Hepatic stellate cell (primary cell): ENCODE measurements around the gene SLC10A6.
"Not testable (repeated sequence)": the region's sequence is repeated elsewhere in the genome, so short reads cannot be mapped to it uniquely, and the experiment has no call there.

Experiments used
- DNase-seq: peaks from one replicate; pipeline ENCODE4 v3.0.0; 2011; ENCODE audit warnings: low spot score

SLC10A6 gene, protein sequence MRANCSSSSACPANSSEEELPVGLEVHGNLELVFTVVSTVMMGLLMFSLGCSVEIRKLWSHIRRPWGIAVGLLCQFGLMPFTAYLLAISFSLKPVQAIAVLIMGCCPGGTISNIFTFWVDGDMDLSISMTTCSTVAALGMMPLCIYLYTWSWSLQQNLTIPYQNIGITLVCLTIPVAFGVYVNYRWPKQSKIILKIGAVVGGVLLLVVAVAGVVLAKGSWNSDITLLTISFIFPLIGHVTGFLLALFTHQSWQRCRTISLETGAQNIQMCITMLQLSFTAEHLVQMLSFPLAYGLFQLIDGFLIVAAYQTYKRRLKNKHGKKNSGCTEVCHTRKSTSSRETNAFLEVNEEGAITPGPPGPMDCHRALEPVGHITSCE

DNA sequence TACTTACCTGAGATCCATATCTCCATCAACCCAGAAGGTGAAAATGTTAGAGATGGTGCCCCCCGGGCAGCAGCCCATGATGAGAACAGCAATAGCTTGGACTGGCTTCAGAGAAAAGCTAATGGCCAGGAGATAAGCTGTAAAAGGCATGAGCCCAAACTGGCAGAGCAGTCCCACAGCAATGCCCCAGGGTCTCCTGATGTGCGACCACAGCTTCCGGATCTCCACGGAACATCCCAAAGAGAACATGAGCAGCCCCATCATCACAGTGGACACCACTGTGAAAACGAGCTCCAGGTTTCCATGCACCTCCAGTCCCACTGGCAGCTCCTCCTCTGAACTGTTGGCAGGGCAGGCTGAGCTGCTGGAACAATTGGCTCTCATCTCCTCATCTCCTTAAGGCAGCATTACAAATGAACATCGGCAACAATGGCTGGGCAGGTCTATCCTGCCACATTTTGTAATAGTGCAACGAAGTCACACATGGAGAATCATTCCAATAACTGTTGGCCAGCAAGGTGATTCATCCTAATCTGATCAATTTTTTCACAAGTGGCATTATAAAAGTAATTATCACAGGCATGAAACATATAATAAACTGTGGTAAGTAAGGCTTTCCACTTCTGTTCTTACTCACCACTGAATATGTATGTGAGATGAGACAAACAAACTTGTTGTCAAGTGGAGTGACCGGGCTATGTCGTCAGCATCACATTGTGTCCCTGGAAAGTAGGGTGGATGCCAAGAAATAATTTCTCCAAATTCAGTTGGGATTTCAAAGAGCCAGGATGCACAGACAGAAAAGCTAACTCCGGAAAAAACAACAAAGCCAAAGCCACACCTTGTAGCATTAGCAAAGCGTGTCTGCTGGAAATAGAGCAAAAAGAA, at the start of gene SLC10A6:
TSS of gene SLC10A6 (minus strand) at position 653 of the 888 bp plus-strand sequence. CDS start at position 384, 269 bp downstream.
- no peak for DNase-seq

DNA sequence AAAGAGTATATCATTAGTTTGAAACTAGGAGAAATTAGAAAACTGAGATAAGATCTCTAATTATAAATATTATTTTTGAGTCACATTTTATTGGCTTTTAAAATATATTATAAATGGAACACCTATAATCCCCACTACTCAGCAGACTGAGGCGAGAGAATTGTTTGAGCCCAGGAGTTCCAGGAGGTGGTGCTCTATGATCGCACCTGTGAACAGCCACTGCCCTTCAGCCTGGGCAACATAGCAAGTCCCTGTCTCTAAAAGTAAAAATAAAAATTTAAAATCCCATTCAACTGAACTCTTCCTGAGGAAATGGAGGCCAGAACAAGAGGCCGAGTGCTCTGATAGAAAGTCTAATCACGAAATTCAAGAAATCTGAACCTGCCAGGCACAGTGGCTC, 49.4 kb upstream of the SLC10A6 start:
- DNase-seq, result no peak

DNA sequence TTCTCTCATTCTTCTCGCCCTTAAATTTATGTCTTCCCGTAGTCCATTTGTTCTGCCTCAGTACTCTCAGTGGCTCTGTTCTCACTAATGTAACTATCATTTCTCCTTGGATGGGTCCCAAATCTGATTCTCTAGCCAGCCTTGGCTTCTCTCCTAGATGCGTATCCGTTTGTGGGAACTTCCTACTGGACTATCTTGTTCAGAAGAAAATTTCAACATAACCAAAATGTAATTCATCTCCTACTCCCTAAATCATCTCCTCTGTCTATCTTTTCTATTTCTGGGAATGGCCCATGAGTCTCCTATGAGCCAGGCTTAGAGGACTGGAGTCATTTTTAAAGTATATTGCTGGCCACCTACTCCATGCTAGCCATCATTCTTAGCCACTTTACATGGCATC, 47.4 kb upstream of the SLC10A6 start:
- DNase-seq, result no peak

DNA sequence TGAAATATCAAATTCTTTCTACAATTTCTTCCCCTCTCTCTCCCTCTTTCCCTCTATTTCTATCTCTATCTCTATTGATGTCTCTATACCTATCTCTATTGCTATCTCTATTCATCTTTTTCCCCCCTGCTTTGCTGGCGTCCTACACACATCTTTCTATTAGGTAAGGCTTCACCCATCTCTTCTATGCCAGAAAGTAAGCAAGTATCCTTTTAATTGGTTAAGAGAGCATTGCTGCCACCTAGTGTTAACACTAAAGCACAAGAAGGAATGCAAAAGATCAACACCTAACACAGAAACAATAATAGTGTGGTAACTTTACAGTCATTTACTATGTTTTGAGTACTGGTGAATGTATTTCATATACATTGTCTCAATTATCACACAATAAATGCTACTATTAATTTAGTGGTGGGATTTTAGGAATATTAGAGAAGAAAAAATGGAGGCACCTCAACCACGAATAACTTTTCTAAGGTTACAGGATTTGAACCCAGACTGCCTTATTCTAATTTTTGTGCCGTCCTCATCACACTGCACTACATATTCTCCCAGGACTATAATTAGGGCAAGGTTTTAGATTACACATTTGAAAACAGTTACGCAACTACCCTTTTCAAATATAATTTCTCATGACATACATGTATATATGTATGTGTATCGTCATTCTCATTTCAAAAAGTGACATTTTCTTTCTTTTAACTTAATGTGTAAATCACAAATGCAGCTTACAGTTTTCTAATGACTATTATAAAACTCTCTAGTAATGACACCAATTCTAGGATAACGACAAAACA, 46.7 kb upstream of the SLC10A6 start:
- DNase-seq, result peak; percentile 41

GRCh38 chr4:86894455-86894854, 45.3 kb upstream of the SLC10A6 start:
- peak; percentile 11 for DNase-seq

DNA sequence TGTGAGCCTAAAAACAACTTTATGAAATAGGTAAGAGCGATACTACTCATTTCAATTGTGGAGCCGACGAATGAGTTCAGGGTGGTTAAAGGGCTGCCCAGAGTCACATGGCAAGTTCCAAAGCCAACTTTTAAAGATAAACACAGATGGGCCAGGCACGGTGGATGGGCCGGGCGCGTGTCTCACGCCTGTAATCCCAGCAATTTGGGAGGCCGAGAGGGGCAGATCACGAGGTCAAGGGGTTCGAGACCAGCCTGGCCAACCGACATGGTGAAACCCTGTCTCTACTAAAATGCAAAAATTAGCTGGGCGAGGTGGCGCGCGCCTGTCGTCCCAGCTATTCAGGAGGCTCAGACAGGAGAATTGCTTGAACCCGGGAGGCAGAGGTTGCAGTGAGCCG, 44.0 kb upstream of the SLC10A6 start:
- DNase-seq, result no peak

GRCh38 chr4:86892636-86892960, 43.4 kb upstream of the SLC10A6 start:
- no peak for DNase-seq

- peak; percentile 38 for DNase-seq
Measured at GRCh38 chr4:86891762-86892635, 42.8 kb upstream of the SLC10A6 start, which contains the start of gene C4orf36. Gene C4orf36 (minus strand): TSS chr4:86892422. CDS start chr4:86891520, 902 bp downstream.

GRCh38 chr4:86890790-86891189, 41.6 kb upstream of the SLC10A6 start:
- DNase-seq, result no peak

- no peak for DNase-seq
Measured at GRCh38 chr4:86879641-86880040, 30.5 kb upstream of the SLC10A6 start.

DNA sequence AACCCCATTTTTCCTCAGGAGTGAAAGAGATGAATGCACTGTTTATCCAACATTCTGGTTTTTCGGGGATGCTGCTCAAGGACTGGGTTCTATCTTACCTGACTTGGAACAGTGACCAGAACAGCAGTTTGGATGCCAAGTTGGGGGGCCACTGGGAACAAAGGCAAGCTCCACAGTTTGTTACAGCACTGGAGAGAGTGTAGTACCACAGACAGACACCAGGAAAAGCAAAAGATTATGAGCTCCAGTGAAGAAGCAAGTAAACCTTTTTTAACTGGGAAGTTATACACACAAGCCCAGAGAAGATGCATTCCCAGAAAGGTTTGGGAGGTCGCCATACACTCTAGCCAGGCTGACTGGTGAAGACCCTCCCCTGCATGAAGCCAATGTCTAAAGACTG, 29.5 kb upstream of the SLC10A6 start:
- DNase-seq, result no peak

- DNase-seq, result no peak
Measured at GRCh38 chr4:86876894-86877685, 27.9 kb upstream of the SLC10A6 start.

GRCh38 chr4:86875436-86875835, 26.3 kb upstream of the SLC10A6 start:
- DNase-seq, result not testable (repeated sequence)

- DNase-seq, result no peak
Measured at GRCh38 chr4:86872135-86872534, 23.0 kb upstream of the SLC10A6 start.

GRCh38 chr4:86870442-86871069, 21.4 kb upstream of the SLC10A6 start:
- no peak for DNase-seq

DNA sequence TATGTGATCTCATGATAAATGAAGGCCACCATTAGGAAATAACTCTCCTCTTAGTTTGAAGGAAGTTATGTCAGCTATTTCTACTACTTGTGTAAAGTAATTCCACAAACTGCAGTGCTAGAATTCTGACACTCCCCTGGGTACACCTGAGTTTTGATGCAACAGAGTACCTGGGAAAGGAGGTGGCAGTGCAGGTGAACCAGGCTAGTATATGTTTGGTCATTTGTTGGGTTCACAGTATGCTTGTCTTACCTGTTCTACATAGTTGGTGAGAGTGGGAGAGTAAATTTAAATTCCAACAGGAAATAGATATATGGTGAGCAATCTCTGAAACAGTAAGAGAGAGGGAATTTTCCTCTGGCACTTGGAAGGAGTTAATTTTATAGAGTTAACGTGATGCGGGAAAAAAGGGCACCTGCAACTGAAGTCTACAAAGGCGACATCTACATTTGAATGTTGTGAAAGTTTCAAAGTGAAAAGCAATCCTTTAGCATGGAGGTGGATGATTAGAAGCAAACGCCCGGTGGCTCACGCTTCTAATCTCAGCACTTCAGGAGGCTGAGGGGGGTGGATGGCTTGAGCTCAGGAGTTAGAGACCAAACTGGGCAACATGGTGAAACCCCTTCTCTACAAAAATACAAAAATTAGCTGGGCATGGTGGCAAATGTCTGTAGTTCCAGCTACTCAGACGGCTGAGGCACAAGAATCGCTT, 8.3 kb upstream of the SLC10A6 start:
- DNase-seq, result no peak

- DNase-seq, result no peak
Measured at GRCh38 chr4:86856896-86857295, 7.7 kb upstream of the SLC10A6 start.

GRCh38 chr4:86855572-86855971, 6.4 kb upstream of the SLC10A6 start:
- DNase-seq, result peak; percentile 40

GRCh38 chr4:86853209-86853608, 4.0 kb upstream of the SLC10A6 start:
- DNase-seq, result no peak
